GM12878 (cell line): ENCODE data around the gene GNAT1. TPM values are rescaled to one million over a fixed set of nuclear protein-coding genes. Genes with fewer than 3 reads are reported as not detected.

ENCODE experiments used
- ATAC-seq: fragments of 200-7000 bp; cut with Tn5 transposase; 3 replicates; pipeline ENCODE4 v1.9.1; 2020; ENCODE audit warnings: mild to moderate bottlenecking, moderate library complexity
- BruUV-seq: library from RNA; stranded (reverse); fragments of 400-500 nt; replicated peaks from 2 replicates; lab custom pipeline; 2021; lab: Mats Ljungman, UMichigan
- CTCF ChIA-PET: fragments of 300-600 bp; sonication (Branson Sonifier 250); formaldehyde crosslinking; extraction: SDS; loops from one replicate; lab custom pipeline; 2021; ENCODE audit warnings: inconsistent platforms; lab: Yijun Ruan, JAX
- POLR2A ChIA-PET: fragments of 350-600 bp; formaldehyde crosslinking; extraction: SDS; loops from one replicate; lab custom pipeline; 2021; ENCODE audit warnings: inconsistent platforms; lab: Charles Lee
- RAD21 ChIA-PET: fragments of 300-600 bp; sonication (Branson Sonifier 250); formaldehyde crosslinking; loops from one replicate; lab custom pipeline; 2023; ENCODE audit warnings: antibody characterized with exemption; ENCODE audit not compliant: unreplicated experiment; lab: Charles Lee
- SMC1A ChIA-PET: fragments of 300-600 bp; sonication (Branson Sonifier 250); formaldehyde crosslinking; loops from one replicate; lab custom pipeline; 2023; ENCODE audit not compliant: unreplicated experiment, uncharacterized antibody; lab: Charles Lee
- DNase-seq: peaks from one replicate; pipeline ENCODE4 v3.0.0-alpha.2; 2011; ENCODE audit warnings: low read depth, low spot score
- FAIRE-seq: peaks from 3 replicates; lab custom pipeline; 2011; peaks lifted over from hg19 to GRCh38; lab: Jason Lieb, UNC
- H2AFZ ChIP-seq: 2 replicates; pipeline ENCODE4 v1.6.0; 2011; ENCODE audit warnings: low read depth, low read length, control low read depth; ENCODE audit not compliant: control insufficient read depth
- H3K27ac ChIP-seq: 2 replicates; pipeline ENCODE4 v1.5.1; 2011; ENCODE audit warnings: control low read depth; ENCODE audit not compliant: control insufficient read depth, insufficient read depth
- H3K27me3 ChIP-seq, 2 experiments: replicated peaks in 1 of 2; 2 replicates each; pipeline versions ENCODE4 v1.6.0 to v1.6.1; 2011; ENCODE audit warnings: low read length in 1 of 2; ENCODE audit not compliant: control insufficient read depth in 2 of 2, insufficient read depth in 2 of 2
- H3K36me3 ChIP-seq, 2 experiments: 2 replicates each; pipeline ENCODE4 v1.5.1; 2011; ENCODE audit warnings: low read length in 1 of 2; ENCODE audit not compliant: control insufficient read depth in 2 of 2, insufficient read depth in 2 of 2
- H3K4me1 ChIP-seq: 2 replicates; pipeline ENCODE4 v1.6.1; 2011; ENCODE audit warnings: mild to moderate bottlenecking, low read length, moderate library complexity, mixed read lengths; ENCODE audit not compliant: control insufficient read depth, insufficient read depth
- H3K4me2 ChIP-seq: 2 replicates; pipeline ENCODE4 v1.6.0; 2011; ENCODE audit warnings: control low read depth; ENCODE audit not compliant: control insufficient read depth, insufficient read depth
- H3K4me3 ChIP-seq: fragments of 200-600 bp; sonication (generic); 2 replicates; pipeline ENCODE4 v1.5.1; 2016
- H3K79me2 ChIP-seq: 2 replicates; pipeline ENCODE4 v1.6.0; 2011; ENCODE audit warnings: low read length; ENCODE audit not compliant: control insufficient read depth, insufficient read depth
- H3K9ac ChIP-seq: 2 replicates; pipeline ENCODE4 v1.8.0; 2011; ENCODE audit warnings: low read length, control low read depth, mixed read lengths; ENCODE audit not compliant: control insufficient read depth, insufficient read depth
- H3K9me3 ChIP-seq: replicated peaks from 3 replicates; pipeline ENCODE4 v1.5.1; 2011; ENCODE audit warnings: mild to moderate bottlenecking, low read length; ENCODE audit not compliant: control insufficient read depth, insufficient read depth
- H4K20me1 ChIP-seq: 2 replicates; pipeline ENCODE4 v1.6.0; 2011; ENCODE audit not compliant: control insufficient read depth, insufficient read depth
- BHLHE40 ChIP-seq, 2 experiments: fragments of 450-650 bp in 1 of 2; IDR thresholded peaks; 2 replicates each; pipeline ENCODE4 v1.6.1; 2011 to 2017; ENCODE audit warnings: low read depth in 2 of 2, borderline replicate concordance in 1 of 2, improper control_type of control experiment in 1 of 2, low read length in 1 of 2, mild to moderate bottlenecking in 1 of 2
- HDAC2 ChIP-seq: fragments of 200-600 bp; sonication (generic); IDR thresholded peaks from 2 replicates; pipeline ENCODE4 v1.6.1; 2017
- IRF4 ChIP-seq: IDR thresholded peaks from 2 replicates; pipeline ENCODE4 v1.6.1; 2011; ENCODE audit warnings: low read depth, low read length
- IRF5 ChIP-seq: fragments of 450-650 bp; IDR thresholded peaks from 2 replicates; pipeline ENCODE4 v1.6.1; 2017; ENCODE audit warnings: borderline replicate concordance
- NFYB ChIP-seq: IDR thresholded peaks from 2 replicates; pipeline ENCODE4 v1.6.1; 2011; ENCODE audit warnings: low read depth, mild to moderate bottlenecking, low read length, improper control_type of control experiment, moderate library complexity; ENCODE audit not compliant: insufficient read depth
- POU2F2 ChIP-seq: IDR thresholded peaks from 3 replicates; pipeline ENCODE4 v1.6.1; 2011; ENCODE audit warnings: low read depth, mild to moderate bottlenecking, low read length, borderline replicate concordance
- RAD51 ChIP-seq: fragments of 450-650 bp; IDR thresholded peaks from 2 replicates; pipeline ENCODE4 v1.6.1; 2016; ENCODE audit warnings: moderate library complexity, mild to moderate bottlenecking, inconsistent platforms
- SIN3A ChIP-seq: IDR thresholded peaks from 2 replicates; pipeline ENCODE4 v1.6.1; 2012; ENCODE audit warnings: low read depth, low read length, improper control_type of control experiment
- SPI1 ChIP-seq: IDR thresholded peaks from 2 replicates; pipeline ENCODE4 v1.6.1; 2011; ENCODE audit warnings: low read depth, mild to moderate bottlenecking, low read length, moderate library complexity, borderline replicate concordance; ENCODE audit not compliant: insufficient read depth
- TAF1 ChIP-seq: IDR thresholded peaks from 2 replicates; pipeline ENCODE4 v1.6.1; 2011; ENCODE audit warnings: mild to moderate bottlenecking, low read depth, low read length, borderline replicate concordance
- YY1 ChIP-seq: IDR thresholded peaks from 2 replicates; pipeline ENCODE4 v1.6.1; 2011; ENCODE audit warnings: low read depth, mild to moderate bottlenecking, low read length
- ZNF622 ChIP-seq: fragments of 450-650 bp; IDR thresholded peaks from 2 replicates; pipeline ENCODE4 v1.6.1; 2017; ENCODE audit warnings: mild to moderate bottlenecking, inconsistent platforms
- WGBS: methylation state at CpG from one replicate; pipeline ENCODE4 v1.1.6; 2016; ENCODE audit warnings: low lambda C conversion rate; ENCODE audit not compliant: insufficient replicate concordance, insufficient coverage; ENCODE audit errors: missing lambda C conversion rate; 5-methylcytosine and 5-hydroxymethylcytosine counted together
- in situ Hi-C: fragments of 300-500 bp; cut with MboI; formaldehyde crosslinking; loops from 9 replicates; pipeline ENCODE4 v1.14.3; 2018; ENCODE audit warnings: mixed read lengths
- intact Hi-C: fragments of 100-400 bp; cut with micrococcal nuclease; formaldehyde crosslinking; loops from one replicate; pipeline ENCODE4 v1.14.2; 2022; ENCODE audit not compliant: unreplicated experiment
- polyA plus RNA-seq, 11 experiments: library from polyadenylated mRNA; depleted of rRNA in 4 of 11; unstranded in 6 of 11; stranded (reverse) in 5 of 11; fragments of >200 nt; fragmentation: Nextera tagmentation in 4 of 11; fragmentation: Illumina TruSeq in 1 of 11; extraction: Ambion mirVana in 4 of 11; extraction: Trizol in 1 of 11; gene quantifications; 1 replicate in 1 of 11; 2 replicates in 10 of 11; pipeline versions ENCODE4 v1.2.1 to v1.2.3, GENCODE V29; 2011 to 2016; ENCODE audit warnings: inconsistent platforms in 2 of 11, missing spikeins in 2 of 11, low read depth in 1 of 11
- total RNA-seq, 4 experiments: library from RNA; depleted of rRNA in 3 of 4; stranded (reverse); fragments of >200 nt in 3 of 4; fragmentation: Illumina TruSeq in 1 of 4; extraction: Trizol in 1 of 4; gene quantifications; 2 replicates each; pipeline versions ENCODE4 v1.2.1 to v1.2.3, GENCODE V29; 2013 to 2021
- TF ChIP-seq, protein P1 (sequence below): fragments of 450-650 bp; IDR thresholded peaks from 2 replicates; pipeline ENCODE4 v1.6.1; 2016; ENCODE audit warnings: mild to moderate bottlenecking

GNAT1 gene
- total and polyA plus RNA-seq, 10 of the 15 experiments (the other 5 are each of a cell fraction or from before 2014, with no cell fraction given): not detected

DNA sequence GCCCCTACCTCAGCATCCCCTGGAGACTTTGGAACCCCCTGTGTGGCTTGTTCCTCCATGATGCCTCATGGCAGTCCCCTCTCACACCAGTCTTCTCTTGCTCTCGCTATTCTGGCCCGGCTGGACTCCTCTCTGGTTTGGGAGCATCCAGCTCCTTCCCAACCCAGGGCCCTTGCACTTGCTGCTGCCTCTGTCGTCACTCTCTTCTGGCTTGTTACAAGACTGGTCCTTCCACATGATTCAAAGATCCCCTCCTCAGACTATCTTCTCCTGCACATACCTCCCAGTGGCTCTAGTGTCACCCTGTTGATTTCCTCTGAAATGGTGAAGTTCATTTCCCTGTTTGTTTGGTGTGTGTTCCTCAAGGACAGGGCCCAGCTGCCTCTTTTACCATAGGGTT is 38.1 kb downstream of the GNAT1 start:
- Histone ChIP-seq H2AFZ (no peak overlapping the region), H3K4me1 (peaks cover 19% of the 10 kb centered on the region), H3K9ac (no peak overlapping the region), H3K27me3 (no peaks in the 10 kb centered on the region), H3K27ac (no peak overlapping the region), H3K36me3 (no peaks in the 10 kb centered on the region; a peak in 1 of 4 replicates), H3K9me3 (no peaks in the 10 kb centered on the region), H4K20me1 (no peaks in the 10 kb centered on the region), H3K4me2 (no peak overlapping the region), H3K79me2 (no peaks in the 10 kb centered on the region; the same call in 1 of the 2 replicates), H3K4me3 (no peak overlapping the region)
- ChIA-PET SMC1A (interaction anchor here (2.9 to 5.1 kb wide), 2 partner anchors 13 to 17 kb away, joined by 15 to 51 read pairs; no protein-coding TSS in a partner anchor), CTCF (interaction anchor here (4.1 to 7.4 kb wide), 4 partner anchors 14 to 42 kb away, joined by 24 to 149 read pairs (median 76); partner anchors contain the start of gene GNAT1), RAD21 (interaction anchor here (1.0 to 6.8 kb wide), 5 partner anchors 8 to 35 kb away, joined by 3 to 73 read pairs (median 36); partner anchors contain the start of gene GNAT1), POLR2A (interaction anchor here (0.5 to 3.7 kb wide), 5 partner anchors 8 to 107 kb away, joined by 3 to 38 read pairs (median 5); partner anchors contain the start of gene GNAI2)
- TF ChIP-seq SPI1: no peak
- TF ChIP-seq POU2F2: no peak
- TF ChIP-seq BHLHE40 (IDR thresholded peaks at IDR 0.05; ENCODE audit: borderline replicate concordance in 1 of 2, low read depth in 2 of 2, low read length in 1 of 2): no peak
- TF ChIP-seq IRF4: no peak
- TF ChIP-seq TAF1: no peak
- no peak for TF ChIP-seq RAD51
- TF ChIP-seq, protein P1, sequence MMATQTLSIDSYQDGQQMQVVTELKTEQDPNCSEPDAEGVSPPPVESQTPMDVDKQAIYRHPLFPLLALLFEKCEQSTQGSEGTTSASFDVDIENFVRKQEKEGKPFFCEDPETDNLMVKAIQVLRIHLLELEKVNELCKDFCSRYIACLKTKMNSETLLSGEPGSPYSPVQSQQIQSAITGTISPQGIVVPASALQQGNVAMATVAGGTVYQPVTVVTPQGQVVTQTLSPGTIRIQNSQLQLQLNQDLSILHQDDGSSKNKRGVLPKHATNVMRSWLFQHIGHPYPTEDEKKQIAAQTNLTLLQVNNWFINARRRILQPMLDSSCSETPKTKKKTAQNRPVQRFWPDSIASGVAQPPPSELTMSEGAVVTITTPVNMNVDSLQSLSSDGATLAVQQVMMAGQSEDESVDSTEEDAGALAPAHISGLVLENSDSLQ: no peak
- no peak for TF ChIP-seq ZNF622
- TF ChIP-seq SIN3A: no peak
- no peak for TF ChIP-seq HDAC2
- TF ChIP-seq IRF5: no peak
- no peak for TF ChIP-seq YY1
- no peak for TF ChIP-seq NFYB
- ATAC-seq (no peak), DNase-seq (no peak), FAIRE-seq (no peak)
- BruUV-seq: no TSS peak
- intact Hi-C loops (no loop called here), in situ Hi-C loops (loop anchor here (5.0 kb wide), 1 partner anchor 37 kb away; the partner anchor contains the start of gene GNAT1)
- WGBS: 97% methylated on average over 3 of the region's 3 CpGs
